Mammary epithelial cell (primary cell): Measurements from ENCODE around the gene UBE2O.

Experiments used
- EZH2 ChIP-seq: IDR thresholded peaks from 2 replicates; pipeline ENCODE4 v1.6.1; 2012; ENCODE audit warnings: low read length, inconsistent platforms, borderline replicate concordance
- TF ChIP-seq, protein P1 (sequence below), 2 donors: IDR thresholded peaks in 1 of 2; conservative IDR thresholded peaks in 1 of 2; 2 replicates each; pipeline ENCODE4 v1.5.1; 2011 to 2012; ENCODE audit warnings: inconsistent platforms in 2 of 2, low read length in 2 of 2, mild to moderate bottlenecking in 2 of 2, control low read depth in 1 of 2, low read depth in 1 of 2; ENCODE audit not compliant: insufficient read depth in 1 of 2; ENCODE audit errors: extremely low read depth in 1 of 2

DNA sequence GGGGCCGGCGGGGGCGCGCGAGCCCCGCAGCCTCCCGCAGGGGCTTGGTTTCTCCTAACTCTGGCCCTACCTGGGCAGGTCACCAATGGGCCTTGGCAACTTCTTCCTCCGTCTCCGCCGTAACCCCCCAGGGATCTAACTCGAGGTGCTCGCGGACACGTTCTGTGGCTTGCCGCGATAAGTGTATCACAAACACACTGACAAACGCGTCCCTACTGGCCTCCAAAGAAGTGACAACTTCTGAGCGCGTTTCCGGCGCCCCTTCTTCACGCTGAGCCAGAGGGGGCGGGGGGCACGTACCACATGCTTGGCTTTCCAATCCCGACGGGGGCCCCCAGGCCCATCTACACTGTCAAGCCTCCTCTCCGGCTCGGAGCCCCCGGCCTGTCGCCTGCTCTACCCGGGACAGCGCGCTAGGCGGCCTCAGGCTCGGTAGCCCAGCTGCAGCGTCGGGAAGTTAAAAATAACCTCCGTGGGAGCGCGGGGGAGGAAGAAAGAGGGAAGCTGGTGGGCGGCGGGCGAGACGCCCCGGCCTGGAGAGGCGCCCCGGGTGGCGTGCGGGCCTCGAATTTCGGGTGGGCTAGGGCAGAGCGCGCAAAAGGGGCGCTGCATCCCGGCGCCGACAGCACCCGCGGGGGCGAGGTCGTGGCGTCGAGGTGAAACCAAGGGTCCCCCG, 69.3 kb downstream of the UBE2O start:
- TF ChIP-seq, protein P1, sequence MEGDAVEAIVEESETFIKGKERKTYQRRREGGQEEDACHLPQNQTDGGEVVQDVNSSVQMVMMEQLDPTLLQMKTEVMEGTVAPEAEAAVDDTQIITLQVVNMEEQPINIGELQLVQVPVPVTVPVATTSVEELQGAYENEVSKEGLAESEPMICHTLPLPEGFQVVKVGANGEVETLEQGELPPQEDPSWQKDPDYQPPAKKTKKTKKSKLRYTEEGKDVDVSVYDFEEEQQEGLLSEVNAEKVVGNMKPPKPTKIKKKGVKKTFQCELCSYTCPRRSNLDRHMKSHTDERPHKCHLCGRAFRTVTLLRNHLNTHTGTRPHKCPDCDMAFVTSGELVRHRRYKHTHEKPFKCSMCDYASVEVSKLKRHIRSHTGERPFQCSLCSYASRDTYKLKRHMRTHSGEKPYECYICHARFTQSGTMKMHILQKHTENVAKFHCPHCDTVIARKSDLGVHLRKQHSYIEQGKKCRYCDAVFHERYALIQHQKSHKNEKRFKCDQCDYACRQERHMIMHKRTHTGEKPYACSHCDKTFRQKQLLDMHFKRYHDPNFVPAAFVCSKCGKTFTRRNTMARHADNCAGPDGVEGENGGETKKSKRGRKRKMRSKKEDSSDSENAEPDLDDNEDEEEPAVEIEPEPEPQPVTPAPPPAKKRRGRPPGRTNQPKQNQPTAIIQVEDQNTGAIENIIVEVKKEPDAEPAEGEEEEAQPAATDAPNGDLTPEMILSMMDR (conservative IDR thresholded peaks at IDR 0.05 in 1 of 2, IDR thresholded peaks at IDR 0.05 in 1 of 2; ENCODE audit: extremely low read depth in 1 of 2, insufficient read depth in 1 of 2, low read depth in 1 of 2, low read length in 2 of 2): peak in 1 of 2 donors; percentile 19
- no peak for TF ChIP-seq EZH2
